Activated CD4-positive, alpha-beta T cell treated with anti-CD3 and anti-CD28 coated beads, Interleukin-2, Interleukin-4, amounts not matched to agents 100 ng/mL and 50 ng/mL, durations not matched to agents 16 hours and 8 hours (primary cell): Measurements from ENCODE around the gene PRDM10.
"Not testable (repeated sequence)": the region's sequence is repeated elsewhere in the genome, so short reads cannot be mapped to it uniquely, and the experiment has no call there.

Experiments
- DNase-seq: peaks from one replicate; pipeline ENCODE4 v3.0.0-alpha.2; 2020; ENCODE audit warnings: low spot score

The PRDM10 gene

GRCh38 chr11:129974672-129975071, 28.0 kb downstream of the PRDM10 start:
- DNase-seq, result no peak

GRCh38 chr11:129974237-129974636, 28.4 kb downstream of the PRDM10 start:
- DNase-seq, result no peak

- DNase-seq, result no peak
Observed at GRCh38 chr11:129973809-129974208, 28.8 kb downstream of the PRDM10 start.

GRCh38 chr11:129973068-129973467, 29.6 kb downstream of the PRDM10 start:
- DNase-seq, result no peak

- DNase-seq, result no peak
Observed at GRCh38 chr11:129972611-129973010, 30.0 kb downstream of the PRDM10 start.

DNA sequence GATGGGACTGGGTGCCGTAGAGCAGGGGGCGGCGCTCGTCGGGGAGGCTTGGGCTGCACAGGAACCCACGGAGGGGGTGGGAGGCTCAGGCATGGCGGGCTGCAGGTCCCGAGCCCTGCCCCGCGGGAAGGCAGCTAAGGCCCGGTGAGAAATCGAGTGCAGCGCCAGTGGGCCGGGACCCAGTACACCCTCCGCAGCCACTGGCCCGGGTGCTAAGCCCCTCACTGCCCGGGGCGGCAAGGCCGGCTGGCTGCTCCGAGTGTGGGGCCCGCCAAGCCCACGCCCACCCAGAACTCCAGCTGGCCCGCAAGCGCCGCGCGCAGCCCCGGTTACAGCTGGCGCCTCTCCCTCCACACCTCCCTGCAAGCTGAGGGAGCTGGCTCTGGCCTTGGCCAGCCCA, 30.8 kb downstream of the PRDM10 start:
- DNase-seq, result not testable (repeated sequence)

- no peak for DNase-seq
Observed at GRCh38 chr11:129969920-129970319, 32.7 kb downstream of the PRDM10 start.

DNA sequence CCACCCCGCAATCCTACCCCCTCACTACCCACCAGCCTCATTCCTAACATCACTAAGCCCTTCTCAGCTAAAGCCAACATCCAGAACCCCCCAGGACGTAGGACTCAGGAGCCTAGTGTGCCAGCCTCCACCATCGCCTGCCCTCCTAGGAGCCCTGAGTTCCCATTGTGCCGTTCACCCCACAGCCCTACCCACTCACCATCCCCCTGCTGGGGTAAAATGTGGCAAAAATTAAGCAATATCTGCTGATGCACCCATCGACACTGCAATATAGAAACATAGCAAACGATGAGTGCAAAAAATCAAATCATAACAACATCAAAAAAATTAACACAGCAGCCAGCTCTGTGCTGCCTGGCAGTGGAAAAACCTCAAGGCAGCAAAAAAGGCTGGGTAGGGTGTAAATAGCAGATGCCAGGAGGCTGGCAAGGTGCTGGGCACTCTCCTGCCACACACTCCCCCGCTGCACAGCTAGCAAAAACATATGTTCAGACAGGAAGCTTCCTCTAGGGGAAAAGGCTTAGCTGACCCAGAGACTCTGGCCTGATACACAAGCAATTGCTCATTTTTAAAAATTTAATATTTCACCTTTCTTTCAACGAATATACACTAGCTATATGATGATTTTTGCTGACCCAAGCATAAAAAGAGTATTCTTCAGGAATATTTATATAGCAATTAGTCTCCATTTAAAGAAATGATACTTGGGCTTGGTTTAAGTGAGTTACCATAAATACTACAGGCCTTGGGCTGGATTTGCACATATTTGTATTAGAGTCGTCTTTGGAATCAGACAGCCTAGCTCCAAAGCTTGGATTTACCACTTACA, 33.8 kb downstream of the PRDM10 start:
- no peak for DNase-seq

DNA sequence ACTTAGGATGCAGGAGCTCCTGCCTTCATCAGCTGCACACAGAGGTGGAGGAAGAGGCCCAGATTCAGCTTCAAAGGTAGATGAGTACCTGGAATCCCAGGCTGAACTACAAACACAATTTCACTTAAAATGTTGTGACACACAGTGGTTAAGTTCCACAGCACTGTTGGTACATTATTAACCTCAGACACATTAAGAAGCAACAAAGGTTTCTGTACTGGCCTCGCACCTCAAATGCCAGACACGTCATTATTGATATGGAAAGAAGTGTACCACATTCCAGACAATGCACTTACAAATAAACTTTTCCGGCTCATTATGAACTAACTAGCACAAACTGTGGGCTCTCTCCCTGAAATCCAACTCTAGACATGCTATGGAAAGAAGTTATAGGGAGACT, 34.6 kb downstream of the PRDM10 start:
- DNase-seq, result no peak

- DNase-seq, result no peak
Observed at GRCh38 chr11:129965248-129965647, 37.4 kb downstream of the PRDM10 start.

- peak; percentile 73 for DNase-seq
Observed at GRCh38 chr11:129960216-129961214, 42.1 kb downstream of the PRDM10 start.

DNA sequence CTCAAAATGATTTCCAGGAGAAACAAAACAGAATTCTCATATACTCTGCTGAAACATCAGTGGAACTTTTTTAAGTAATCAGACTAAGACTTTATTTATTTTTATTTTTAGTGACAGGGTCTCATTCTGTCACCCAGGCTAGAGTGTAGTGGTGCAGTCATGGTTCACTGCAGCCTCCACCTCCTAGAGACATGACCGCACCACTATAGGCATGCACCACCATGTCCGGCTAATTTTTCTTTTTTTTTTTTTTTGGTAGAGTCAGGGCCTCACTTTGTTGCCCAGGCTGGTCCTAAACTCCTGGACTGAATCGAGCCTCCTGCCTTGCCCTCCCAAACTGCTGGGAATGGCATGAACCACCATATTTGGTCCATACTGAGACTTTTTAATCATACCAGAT, 42.9 kb downstream of the PRDM10 start:
- no peak for DNase-seq

DNA sequence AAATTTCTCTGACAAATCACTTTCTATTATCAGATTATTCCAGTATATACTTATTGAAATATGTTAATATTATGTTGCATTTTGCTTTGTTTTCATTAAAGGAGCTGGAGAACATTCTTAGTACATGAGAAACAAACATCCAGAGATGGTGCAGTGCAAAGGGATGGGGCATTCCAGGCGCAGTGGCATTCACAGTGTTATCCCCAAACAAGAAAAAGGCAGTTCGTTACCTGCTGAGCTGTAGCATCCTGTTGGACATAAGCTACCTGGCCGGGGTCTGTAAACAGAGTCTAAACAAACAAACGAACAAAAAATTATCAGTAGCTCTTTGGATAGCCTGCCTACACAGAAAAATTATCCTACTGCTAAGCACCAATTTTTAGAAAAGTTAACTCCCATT, 47.4 kb downstream of the PRDM10 start:
- DNase-seq, result no peak

DNA sequence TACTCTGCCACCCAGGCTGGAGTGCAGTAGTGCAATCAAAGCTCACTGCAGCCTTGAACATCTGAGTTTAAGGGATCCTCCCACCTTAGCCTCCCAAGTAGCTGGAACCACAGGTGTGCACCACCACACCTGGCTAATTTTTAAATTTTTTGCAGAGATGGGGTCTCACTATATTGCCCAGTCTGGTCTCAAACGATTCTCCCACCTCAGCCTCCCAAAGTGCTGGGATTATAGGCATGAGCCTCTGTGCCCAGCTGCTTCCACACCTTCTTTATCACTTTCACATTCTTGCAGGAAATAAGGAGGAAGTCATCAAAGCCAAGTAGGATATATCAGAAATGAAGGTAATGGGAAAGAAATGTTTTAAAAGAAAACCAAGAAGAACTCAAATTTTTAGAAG, 47.9 kb downstream of the PRDM10 start:
- DNase-seq, result not testable (repeated sequence)

DNA sequence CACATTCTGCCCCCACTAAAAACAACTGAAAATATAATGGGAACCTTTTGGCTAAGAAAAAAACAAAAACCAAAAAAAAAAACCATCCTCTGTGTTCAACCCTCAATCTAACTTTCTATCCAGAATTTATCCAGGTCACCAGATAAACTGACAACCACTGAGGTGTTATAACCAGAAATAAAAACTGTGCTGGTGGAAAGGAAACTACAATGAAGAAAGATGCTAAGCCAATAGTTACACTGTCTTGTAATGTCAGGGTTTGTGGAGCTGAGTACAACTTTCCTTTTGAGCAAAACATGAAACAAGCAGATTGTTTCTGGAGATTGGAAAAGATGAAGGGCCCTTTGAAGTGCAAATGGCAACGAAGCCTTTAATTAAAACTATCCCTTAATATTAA, 50.8 kb downstream of the PRDM10 start:
- no peak for DNase-seq

GRCh38 chr11:129951201-129951865, 51.3 kb downstream of the PRDM10 start:
- DNase-seq, result no peak

DNA sequence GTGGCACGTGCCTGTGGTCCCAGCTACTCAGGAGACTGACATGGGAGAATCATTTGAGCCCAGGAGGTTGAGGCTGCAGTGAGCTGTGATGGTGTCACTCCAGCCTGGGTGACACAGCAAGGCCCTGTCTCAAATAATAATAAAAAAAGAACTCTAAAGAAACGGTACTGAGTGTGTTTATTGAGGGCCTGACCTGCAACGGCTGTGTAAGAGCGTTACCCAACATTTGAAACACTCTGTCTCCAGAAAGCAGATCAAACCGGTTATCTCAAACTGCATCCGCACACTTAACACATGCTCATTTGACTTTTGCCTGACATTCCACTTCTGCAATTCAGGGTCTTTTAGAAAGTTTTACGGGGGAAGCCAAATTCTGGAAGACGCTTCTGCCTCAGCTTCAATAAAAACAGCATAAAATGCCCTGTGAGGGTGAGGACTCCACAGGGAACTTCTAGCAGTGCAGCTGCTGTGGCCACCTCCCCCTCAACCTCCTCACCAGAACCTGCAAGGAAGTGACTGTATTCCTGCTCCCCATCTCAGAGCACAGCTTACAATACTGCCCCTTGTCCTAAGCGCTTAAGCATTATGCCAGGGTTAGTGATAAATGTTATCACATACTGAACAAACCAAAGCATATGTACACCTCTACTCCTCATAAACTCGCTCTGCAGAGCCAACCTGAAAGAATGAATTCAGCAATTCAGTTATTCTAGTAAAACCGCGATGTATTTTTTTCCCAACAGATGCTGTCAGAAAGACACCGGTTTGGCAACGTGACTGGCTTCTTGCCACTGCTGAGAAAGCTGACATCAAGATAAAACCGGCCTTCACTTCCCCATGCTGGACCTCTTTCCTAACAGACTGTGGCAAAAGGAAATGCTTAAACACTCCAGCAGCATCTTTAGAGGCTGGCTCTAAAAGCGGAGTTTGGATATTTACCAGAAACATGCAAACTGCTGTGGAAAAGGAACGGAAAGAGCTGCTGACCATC, 52.2 kb downstream of the PRDM10 start:
- no peak for DNase-seq

GRCh38 chr11:129948926-129949466, 53.6 kb downstream of the PRDM10 start:
- DNase-seq, result no peak

DNA sequence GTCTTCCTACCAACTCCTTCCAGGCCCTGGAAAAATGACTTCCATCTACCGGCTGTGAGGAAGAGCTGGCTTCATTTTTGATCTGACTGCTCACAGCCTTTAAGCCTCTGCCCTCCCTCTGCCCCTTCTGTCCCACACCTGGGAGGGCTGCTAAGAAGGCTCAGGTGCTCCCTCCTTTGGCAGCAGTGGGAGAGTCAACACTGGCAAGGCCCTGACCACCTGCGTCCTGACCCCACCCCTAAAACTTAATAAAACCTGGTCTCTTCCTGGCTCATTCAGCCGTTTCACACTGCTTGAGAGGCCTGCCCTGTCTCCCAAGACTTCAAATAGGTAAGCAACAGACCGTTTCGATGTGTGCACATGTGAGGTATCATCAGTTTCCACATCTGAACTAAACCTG, 55.2 kb downstream of the PRDM10 start:
- no peak for DNase-seq

DNA sequence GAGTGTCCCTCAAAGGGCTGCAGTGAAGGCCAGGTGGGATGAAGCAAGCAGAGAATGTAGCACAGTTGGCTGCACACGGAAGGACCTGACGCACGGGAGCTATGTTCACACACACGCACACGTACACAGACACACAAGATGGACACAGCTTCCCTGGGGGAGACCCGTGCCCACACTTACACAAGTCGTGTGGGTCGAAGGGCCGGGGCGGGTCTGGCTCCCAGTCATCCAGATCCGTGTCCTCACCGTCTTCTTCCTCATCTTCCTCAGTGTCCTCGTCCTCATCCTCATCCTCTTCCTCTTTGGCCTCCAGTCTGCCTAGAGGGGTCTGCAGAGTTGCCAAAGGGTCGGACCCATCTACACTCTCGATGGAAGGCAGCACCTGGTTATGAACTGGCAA, 55.7 kb downstream of the PRDM10 start:
- DNase-seq, result no peak

GRCh38 chr11:129946256-129946655, 56.4 kb downstream of the PRDM10 start:
- no peak for DNase-seq
